IMR-90 (cell line): Measurements from ENCODE around the gene IGF2R.

ENCODE experiments used
- BHLHE40 ChIP-seq: fragments of 150-350 bp; IDR thresholded peaks from 2 replicates; pipeline ENCODE4 v1.6.1; 2016; ENCODE audit warnings: mild to moderate bottlenecking, low read depth, low read length
- CEBPB ChIP-seq: IDR thresholded peaks from 2 replicates; pipeline ENCODE4 v1.6.1; 2012; ENCODE audit warnings: low read depth, low read length, improper control_type of control experiment
- FOS ChIP-seq: fragments of 150-350 bp; IDR thresholded peaks from 2 replicates; pipeline ENCODE4 v1.6.1; 2016; ENCODE audit warnings: low read depth, low read length
- POLR2A ChIP-seq: IDR thresholded peaks from 2 replicates; pipeline ENCODE4 v1.6.1; 2012; ENCODE audit warnings: mild to moderate bottlenecking, low read depth, low read length
- RAD21 ChIP-seq: IDR thresholded peaks from 2 replicates; pipeline ENCODE4 v1.6.1; 2012; ENCODE audit warnings: low read length, improper control_type of control experiment
- SMC3 ChIP-seq: fragments of 150-350 bp; IDR thresholded peaks from 2 replicates; pipeline ENCODE4 v1.6.1; 2016; ENCODE audit warnings: low read depth, mild to moderate bottlenecking, antibody characterized with exemption, low read length, moderate library complexity
- TF ChIP-seq, protein P1 (sequence below): conservative IDR thresholded peaks from 2 replicates; pipeline ENCODE4 v1.5.1; 2012; ENCODE audit warnings: mild to moderate bottlenecking, low read depth, low read length, improper control_type of control experiment
- TF ChIP-seq, protein P2 (sequence below): fragments of 150-350 bp; IDR thresholded peaks from 2 replicates; pipeline ENCODE4 v1.6.1; 2017; ENCODE audit warnings: mild to moderate bottlenecking, antibody characterized with exemption, low read length, low read depth

DNA sequence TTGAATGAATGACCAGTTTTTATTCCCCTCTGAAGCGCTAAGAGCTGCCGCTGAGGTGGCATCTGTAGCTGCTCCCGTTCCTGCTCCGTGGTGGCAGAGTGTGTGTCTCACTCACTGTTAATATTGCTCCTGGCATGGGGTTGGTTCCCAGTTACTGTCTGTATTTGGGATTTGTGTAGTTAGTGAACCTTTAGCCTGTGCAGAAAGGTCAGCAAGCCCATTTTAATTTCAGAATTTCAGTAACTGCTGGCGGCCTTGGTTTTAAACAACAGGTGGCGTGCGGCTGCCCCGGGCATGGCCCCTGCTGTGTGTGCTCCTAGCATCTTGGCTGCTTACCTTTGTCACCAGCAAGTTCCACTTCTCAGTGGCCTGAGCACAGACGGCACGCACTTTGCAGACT is 98.7 kb downstream of the IGF2R start:
- TF ChIP-seq SMC3: no peak
- no peak for TF ChIP-seq FOS
- TF ChIP-seq, protein P1, sequence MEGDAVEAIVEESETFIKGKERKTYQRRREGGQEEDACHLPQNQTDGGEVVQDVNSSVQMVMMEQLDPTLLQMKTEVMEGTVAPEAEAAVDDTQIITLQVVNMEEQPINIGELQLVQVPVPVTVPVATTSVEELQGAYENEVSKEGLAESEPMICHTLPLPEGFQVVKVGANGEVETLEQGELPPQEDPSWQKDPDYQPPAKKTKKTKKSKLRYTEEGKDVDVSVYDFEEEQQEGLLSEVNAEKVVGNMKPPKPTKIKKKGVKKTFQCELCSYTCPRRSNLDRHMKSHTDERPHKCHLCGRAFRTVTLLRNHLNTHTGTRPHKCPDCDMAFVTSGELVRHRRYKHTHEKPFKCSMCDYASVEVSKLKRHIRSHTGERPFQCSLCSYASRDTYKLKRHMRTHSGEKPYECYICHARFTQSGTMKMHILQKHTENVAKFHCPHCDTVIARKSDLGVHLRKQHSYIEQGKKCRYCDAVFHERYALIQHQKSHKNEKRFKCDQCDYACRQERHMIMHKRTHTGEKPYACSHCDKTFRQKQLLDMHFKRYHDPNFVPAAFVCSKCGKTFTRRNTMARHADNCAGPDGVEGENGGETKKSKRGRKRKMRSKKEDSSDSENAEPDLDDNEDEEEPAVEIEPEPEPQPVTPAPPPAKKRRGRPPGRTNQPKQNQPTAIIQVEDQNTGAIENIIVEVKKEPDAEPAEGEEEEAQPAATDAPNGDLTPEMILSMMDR: no peak
- TF ChIP-seq POLR2A: no peak
- no peak for TF ChIP-seq RAD21
- TF ChIP-seq CEBPB: no peak
- TF ChIP-seq, protein P2, sequence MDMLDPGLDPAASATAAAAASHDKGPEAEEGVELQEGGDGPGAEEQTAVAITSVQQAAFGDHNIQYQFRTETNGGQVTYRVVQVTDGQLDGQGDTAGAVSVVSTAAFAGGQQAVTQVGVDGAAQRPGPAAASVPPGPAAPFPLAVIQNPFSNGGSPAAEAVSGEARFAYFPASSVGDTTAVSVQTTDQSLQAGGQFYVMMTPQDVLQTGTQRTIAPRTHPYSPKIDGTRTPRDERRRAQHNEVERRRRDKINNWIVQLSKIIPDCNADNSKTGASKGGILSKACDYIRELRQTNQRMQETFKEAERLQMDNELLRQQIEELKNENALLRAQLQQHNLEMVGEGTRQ: no peak
- no peak for TF ChIP-seq BHLHE40
